NCI-H2107 (cell line): ENCODE measurements around the gene NRL.
A peak's percentile ranks its signal among the peaks of the same experiment; 100 is the strongest.
"Not testable (repeated sequence)": the region's sequence is repeated elsewhere in the genome, so short reads cannot be mapped to it uniquely, and the experiment has no call there.

Experiments used
- DNase-seq: peaks from one replicate; lab custom pipeline; 2025; lab: John Stamatoyannopoulos, UW

NRL gene

DNA sequence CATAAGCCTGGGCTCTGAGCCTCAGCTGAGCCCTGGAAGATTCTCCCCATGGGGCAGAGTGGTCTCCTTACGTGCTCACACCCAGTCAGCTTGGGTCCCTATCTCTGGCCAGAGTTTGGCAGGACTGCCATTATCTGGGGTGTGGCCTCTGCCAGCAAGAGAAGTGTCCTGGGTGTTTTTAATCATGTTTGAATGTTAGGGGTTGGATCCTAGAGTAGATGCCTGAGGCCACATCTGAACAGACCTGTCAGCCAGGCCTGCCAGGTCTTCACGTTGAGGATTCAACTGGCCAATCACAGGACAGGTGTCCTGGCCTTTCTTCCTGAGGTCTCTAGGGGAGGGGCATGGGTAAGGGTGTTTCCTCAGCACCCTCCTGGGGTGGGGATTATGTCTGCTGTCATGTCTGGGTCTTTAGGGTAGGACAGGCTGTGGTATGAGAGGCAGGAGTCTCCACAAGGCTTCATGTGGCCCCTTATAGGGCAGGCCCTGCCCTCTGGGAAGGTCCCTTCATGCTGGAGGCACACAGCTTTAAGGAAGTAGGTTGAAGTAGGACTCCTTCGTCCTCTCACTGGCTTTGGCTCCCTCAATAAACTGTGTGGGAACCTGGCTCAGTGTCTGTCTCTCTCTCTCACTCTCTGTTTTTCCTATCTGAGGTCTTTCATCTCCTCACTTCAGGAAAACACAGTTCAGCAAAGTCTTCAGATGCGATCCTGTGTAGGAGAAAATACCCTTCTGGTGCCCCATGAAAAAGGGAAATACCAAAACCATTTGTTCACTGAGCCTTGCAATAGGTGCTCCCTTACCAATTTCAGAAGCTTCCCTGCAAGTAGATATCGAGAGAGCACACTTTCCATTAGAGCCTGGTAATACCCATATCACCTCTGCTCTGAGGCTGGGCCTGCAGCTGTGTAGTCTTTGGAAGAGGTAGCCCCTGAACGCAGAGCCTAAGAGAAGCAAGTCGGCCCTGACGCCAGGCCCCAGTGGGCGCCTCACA is 9.0 kb upstream of the NRL start:
- DNase-seq = no peak

GRCh38 chr14:24122898-24123297 is 8.1 kb upstream of the NRL start:
- no peak for DNase-seq

GRCh38 chr14:24122416-24122815 is 7.7 kb upstream of the NRL start:
- no peak for DNase-seq

GRCh38 chr14:24121210-24121609 is 6.5 kb upstream of the NRL start:
- DNase-seq = no peak

GRCh38 chr14:24119691-24120090 is 4.9 kb upstream of the NRL start:
- no peak for DNase-seq

GRCh38 chr14:24117179-24117578 is 2.4 kb upstream of the NRL start:
- DNase-seq = no peak

DNA sequence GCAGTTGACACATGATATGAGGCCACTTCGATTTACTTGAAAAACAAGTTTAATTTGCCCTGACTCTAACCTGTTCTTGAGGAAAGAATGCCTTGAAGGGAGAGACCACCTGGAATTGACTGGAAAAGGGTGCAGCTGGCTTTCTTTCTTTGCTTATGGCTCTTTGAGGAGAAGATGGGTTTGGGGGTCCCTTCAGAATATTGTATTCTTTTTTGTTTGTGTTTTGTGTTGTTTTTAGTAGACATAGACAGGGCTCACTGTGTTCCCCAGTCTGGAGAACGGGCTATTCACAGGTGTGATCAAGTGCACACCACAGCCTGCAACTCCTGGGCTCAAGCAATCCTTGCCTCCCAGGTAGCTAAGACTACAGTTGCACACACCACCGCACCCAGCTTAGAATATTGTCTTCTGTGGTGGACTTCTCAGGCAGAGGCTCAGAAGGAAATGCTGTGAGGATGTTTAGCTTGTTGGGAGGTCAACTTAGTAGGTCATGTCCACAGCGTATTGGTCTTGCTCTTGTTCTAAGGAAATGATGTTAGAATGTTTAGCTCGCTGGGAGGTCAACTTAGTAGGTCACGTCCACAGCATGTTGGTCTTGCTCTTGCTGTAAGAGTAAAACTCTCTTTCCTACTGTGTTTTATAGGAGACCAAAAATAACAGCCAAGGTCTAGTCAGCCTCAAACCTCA is 1.5 kb upstream of the NRL start:
- DNase-seq = no peak

- no peak for DNase-seq
Measured at GRCh38 chr14:24115422-24116127, 826 bp upstream of the NRL start.

DNA sequence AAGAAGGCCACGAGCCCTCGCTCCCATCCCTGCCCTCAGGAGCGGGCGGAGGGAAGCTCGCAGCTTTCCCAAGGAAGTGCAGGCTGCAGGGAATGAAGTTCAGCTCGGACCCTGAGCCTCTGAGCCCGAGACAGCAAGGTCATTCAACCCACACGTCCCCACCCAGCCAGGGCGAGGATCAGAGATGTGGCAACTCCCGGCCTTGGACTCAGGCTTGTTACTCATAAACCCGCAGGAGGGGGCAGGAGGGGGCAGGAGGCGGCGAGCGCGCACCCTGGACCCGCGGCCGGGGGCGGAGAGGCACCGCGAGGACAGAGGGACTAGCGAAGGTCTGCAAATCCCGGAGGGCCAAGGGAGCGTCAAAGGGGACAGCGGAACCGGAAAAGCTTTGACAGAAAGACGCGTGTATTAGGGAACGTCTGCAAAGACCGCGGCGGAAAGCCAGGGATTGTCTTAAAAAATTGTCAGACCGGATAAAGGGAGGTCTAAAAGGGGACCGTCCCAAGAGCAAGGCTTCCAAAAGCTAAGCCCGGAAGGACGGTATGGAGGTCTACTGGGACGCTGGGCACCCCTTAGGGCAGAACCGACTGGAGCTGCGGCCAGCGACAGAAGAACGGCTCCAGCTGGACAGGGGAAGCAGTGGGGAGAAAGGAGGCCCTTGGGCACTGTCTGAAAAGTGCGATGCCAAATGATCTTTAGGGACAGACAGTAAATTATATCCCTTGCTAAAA is 783 bp downstream of the NRL start:
- DNase-seq = peak; percentile 72

GRCh38 chr14:24113379-24113800 is 1.4 kb downstream of the NRL start:
- DNase-seq = no peak

DNA sequence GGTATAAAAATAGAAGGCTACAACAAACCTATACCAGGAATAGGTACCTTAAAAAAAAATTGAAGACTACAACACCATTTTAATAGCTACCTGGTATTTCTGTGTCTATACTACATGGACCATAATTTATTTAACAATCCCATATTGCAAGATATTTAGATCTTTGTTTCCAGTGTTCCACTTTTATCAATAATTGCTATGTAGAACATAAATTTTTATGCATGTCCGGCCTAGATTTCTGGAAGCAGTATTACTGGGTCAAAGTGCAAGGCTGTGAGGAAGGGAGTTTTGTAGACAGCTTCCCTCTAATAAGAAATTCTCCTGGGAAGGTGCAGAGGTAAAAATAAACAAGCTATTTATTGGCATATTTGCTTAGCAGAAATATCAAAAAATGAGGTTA is 4.2 kb downstream of the NRL start:
- no peak for DNase-seq

DNA sequence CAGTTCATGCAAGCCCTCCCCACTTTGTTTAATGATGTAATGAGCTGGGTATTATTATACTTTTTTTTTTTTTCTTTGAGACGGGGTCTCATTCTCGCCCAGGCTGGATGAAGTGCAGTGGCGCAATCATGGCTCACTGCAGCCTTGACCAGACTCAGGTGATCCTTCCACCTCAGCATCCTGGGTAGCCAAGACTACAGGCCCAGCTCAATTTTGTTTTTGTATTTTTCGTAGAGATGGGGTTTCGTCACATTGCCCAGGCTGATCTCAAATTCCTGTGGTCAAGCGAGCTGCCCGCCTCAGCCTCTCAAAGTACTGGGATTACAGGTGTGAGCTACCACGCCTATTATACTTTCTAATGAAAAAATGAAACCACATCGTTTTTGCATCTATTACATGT is 4.7 kb downstream of the NRL start:
- DNase-seq = no peak

GRCh38 chr14:24108336-24108874 is 6.3 kb downstream of the NRL start:
- DNase-seq = no peak

DNA sequence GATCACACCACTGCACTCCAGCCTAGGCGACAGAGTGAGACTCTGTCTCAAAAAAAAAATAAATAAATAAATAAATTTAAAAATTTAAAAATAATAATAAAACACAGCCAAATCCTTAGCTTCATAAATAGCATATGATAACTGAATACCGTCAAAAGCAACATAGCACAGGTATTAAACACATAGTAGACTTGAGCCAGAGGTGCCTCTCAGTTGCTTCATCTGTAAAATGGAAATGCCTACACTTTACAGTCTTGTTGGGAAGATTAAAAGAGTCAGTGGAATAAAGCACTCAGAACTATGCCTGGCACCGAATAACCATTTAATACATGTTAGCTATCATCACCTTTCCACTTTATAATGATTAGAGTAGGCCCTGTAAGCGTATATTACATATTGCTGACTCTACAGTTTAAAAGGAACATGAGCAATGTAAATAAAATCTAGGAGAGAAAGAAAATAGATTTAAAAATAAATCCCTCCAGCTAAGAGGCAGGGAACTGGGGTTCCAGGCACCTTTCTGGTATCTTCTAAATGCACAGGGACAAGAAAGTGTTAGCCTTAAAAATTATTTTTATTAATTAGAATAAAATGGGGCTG is 8.0 kb downstream of the NRL start:
- no peak for DNase-seq

- DNase-seq = not testable (repeated sequence)
Measured at GRCh38 chr14:24105609-24106239, 9.0 kb downstream of the NRL start.

DNA sequence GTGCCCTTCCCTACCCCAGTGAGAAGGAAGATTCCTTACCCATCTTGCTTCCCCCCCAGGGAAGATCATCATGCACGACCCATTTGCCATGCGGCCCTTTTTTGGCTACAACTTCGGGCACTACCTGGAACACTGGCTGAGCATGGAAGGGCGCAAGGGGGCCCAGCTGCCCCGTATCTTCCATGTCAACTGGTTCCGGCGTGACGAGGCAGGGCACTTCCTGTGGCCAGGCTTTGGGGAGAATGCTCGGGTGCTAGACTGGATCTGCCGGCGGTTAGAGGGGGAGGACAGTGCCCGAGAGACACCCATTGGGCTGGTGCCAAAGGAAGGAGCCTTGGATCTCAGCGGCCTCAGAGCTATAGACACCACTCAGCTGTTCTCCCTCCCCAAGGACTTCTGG is 11.3 kb downstream of the NRL start:
- no peak for DNase-seq

DNA sequence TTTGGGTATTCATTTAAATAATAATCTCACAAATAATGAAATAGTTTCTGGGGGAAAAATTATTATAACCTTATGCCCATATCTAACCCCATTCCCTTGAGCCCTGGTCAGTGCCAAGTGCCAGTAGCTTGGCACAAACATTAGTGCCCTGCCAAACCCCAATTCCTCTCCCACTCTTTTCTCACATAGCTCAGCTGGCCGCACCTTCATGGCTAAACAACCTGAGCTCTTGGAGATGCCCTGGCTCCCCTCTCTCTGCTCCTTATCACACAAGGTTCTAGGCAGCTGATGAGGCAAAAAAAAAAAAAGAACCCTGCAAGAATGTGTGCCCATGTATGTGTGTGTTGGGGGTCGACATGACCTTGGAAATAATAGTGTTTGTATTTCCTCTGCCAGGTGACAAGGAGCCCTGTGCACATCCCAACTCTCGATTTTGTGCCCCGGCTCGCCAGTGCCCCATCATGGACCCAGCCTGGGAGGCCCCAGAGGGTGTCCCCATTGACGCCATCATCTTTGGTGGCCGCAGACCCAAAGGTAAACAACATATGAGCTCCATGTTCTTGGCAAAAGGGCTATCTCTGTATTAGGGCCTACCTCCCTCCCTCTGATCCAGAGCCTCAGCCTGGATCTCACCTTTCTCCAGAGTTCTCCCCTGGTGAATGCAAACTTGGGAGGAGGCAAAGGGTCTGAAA is 12.2 kb downstream of the NRL start:
- no peak for DNase-seq

GRCh38 chr14:24100982-24101494 is 13.7 kb downstream of the NRL start:
- no peak for DNase-seq

DNA sequence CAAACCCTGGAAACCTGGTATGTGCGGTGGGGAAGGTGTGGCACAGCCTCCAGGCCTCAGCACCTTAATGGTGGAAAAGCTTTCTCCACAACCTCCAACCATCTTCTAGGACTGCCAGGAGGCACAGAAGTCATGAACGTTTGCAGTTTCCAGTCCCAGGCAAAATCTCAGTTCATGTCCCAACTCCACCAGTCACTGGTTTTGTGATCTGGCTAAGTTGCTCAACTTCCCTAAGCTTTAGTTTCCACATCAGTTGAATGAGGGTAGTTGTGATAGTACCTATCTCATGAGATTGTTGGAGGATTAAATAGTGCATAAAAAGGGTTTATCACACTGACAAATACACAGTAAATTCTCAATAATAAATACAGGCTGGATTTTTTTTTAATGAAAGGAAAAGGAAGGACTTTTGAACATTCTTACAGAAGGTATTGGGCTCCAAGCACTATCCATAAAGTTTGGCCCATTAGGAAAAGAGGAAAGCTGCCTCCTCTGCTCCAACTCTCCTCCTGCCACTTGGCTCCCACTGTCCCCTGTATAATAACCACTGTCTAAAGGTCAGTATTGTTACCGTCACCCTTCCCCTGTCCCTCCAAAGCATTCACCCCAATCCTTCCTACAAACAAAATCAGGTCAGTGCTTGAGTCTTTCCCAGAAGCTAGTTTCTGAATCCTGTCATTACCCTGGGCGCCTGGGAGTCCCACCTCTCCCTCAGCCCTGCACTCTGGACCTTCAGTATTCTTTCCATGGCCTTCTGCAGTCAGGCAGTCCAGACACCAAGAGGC is 14.4 kb downstream of the NRL start:
- DNase-seq = no peak
